ENCODE measurements around the gene PAQR6. TPM values are rescaled to one million over a fixed set of nuclear protein-coding genes. Genes with fewer than 3 reads are reported as not detected.

Gene PAQR6, protein sequence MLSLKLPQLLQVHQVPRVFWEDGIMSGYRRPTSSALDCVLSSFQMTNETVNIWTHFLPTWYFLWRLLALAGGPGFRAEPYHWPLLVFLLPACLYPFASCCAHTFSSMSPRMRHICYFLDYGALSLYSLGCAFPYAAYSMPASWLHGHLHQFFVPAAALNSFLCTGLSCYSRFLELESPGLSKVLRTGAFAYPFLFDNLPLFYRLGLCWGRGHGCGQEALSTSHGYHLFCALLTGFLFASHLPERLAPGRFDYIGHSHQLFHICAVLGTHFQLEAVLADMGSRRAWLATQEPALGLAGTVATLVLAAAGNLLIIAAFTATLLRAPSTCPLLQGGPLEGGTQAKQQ
- 1 to 10 TPM; 5.0 to 6.1 TPM for total RNA-seq

DNA sequence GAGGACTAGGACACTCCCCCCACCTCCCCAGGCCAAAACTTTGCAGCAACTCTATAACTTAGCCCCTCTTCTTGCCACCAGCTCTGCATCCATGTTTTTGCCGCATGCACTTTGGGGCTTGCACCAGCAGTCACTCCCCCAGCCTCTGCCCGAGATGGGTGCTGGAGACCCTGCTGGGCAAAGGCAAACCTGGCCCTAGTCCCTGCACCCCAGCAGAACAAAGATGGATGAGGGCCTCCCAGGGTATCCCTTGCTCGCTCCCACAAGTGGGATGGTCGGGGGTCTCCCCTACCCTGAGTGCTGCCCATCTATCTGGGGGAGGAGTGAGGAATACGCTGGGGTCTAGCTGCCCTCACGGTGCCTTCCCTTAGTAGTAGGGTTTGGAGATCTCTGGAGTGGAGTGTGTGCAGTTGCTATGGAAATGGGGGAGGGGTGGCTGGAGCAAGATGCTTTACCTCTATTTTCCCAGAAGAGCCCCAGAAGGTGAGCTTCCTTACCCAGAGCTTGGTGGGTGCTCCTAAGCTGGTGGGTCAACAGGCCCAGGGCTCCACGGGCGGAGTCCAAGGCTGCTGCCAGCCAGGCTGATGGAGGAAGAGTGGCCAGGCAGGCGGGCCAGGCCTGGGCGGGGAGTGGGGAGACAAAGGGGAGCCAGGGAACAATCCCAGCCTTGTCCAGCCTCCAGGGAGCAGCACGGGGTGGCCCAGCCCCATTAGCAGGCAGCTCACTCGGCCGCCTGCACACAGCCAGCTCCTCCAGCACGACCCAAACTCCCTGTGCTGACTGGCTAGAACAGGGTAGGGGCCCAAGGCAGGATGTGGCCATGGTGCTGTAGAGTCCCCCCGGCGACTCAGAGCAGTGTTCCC is at the start of gene PAQR6:
PAQR6 (minus strand) TSS at position 597 of the 863 bp plus-strand sequence. CDS start 1,325 bp downstream, outside the sequence.
- peak within 1 kb of the TSS; percentile 65 for H3K27ac Mint-ChIP-seq
- peaks cover 2% of the 10 kb centered on the region for H3K36me3 Mint-ChIP-seq
- DNase-seq (no peak), ATAC-seq (no peak)
- H3K4me1 Mint-ChIP-seq: peaks cover 36% of the 10 kb centered on the region
- CTCF ChIA-PET: interaction anchor here (1.3 to 3.6 kb wide), 3 partner anchors 9 to 22 kb away, joined by 3 to 22 read pairs (median 4); no protein-coding TSS in a partner anchor
- H3K9me3 Mint-ChIP-seq (ENCODE audit: low read depth): no peaks in the 10 kb centered on the region
- no peaks in the 10 kb centered on the region for H3K27me3 Mint-ChIP-seq
- no peak within 1 kb of the TSS for H3K4me3 Mint-ChIP-seq

DNA sequence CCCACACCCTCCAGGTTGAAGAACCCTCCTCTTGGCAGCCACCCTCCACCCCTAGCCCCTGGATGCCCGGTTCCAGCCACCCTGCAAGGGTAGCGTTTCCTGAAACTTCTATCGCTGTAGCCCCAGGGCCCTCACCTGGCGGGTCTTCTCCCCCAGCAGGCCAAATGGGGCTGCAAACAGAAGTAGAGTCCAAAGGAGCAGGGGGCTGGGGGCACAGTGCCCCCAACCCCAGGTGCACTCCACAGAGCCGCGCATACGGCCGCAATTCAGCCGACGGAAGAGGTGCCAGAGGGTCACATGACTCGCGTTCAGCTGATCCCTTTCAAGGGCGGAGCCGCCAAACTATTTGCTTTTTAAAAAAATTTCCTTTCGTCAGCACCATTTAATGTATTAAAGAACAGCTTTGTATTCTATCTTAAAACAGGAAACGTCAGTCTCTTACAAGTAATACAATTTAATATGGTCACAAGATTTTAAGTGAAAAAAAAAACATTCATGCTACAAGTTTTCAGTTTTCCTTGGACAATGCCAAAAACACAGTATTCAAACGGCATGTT is 47.6 kb upstream of the PAQR6 start, which contains the start of gene GLMP:
GLMP (minus strand) TSS at position 289 of the 557 bp plus-strand sequence; CDS start at position 255, 34 bp downstream.
- Mint-ChIP-seq H3K27me3 (no peaks in the 10 kb centered on the region), H3K36me3 (peaks cover 3% of the 10 kb centered on the region), H3K4me3 (peak within 1 kb of the TSS; percentile 83), H3K27ac (peak within 1 kb of the TSS; percentile 73), H3K4me1 (peaks cover 18% of the 10 kb centered on the region), H3K9me3 (ENCODE audit: low read depth) (no peaks in the 10 kb centered on the region)
- peak; percentile 91 for ATAC-seq
- DNase-seq: peak; percentile 79
- CTCF ChIA-PET: interaction anchor here (0.8 to 1.6 kb wide), 4 partner anchors 10 to 153 kb away, joined by 3 to 4 read pairs (median 4); partner anchors contain the start of genes CCT3 and TSACC

DNA sequence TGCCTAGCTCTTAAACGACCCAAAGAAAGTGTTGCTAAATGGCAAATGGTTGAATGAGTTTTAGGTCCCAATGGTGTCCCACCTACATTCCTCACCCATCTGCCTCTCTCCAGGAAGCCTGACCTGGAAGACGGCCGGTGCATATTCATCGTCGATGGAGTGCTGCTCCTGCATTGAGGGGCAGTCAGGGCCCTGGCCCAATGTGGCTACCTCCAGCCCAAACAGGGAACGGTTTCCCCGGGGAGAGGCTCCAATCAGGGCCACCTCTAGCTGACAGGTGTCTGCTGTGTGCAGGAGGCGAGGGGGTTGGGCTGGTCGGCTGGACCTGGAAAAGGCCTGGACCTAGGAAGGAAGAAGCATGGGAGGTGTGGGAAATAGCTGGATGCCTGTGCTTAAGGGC is 46.0 kb upstream of the PAQR6 start:
- Mint-ChIP-seq H3K27ac (no peak overlapping the region), H3K9me3 (ENCODE audit: low read depth) (no peaks in the 10 kb centered on the region), H3K27me3 (no peaks in the 10 kb centered on the region), H3K4me3 (no peak overlapping the region), H3K4me1 (peaks cover 18% of the 10 kb centered on the region), H3K36me3 (peaks cover 4% of the 10 kb centered on the region)
- CTCF ChIA-PET: no interaction called here
- ATAC-seq (no peak), DNase-seq (no peak)

DNA sequence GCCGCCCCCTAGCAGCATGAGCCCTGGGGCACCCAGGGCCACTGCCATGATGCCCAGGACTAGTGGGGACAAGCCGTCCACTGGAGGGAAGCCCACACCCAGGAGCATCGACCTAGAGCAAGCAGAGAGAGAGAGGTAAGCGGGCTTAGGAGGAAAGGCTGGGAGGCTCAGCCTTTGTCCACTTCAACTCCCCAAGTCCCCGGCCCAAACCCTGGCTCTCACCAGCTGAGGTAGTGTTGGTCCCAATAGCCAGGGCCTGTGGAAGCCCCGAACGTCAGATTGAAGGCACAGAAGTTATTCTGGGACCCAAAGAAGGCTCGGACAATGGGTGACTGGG is 45.2 kb upstream of the PAQR6 start:
- no peak for ATAC-seq
- Mint-ChIP-seq H3K36me3 (peaks cover 8% of the 10 kb centered on the region), H3K4me3 (no peak overlapping the region), H3K4me1 (peaks cover 18% of the 10 kb centered on the region), H3K9me3 (ENCODE audit: low read depth) (no peaks in the 10 kb centered on the region), H3K27me3 (no peaks in the 10 kb centered on the region), H3K27ac (no peak overlapping the region)
- no peak for DNase-seq
- CTCF ChIA-PET: no interaction called here

DNA sequence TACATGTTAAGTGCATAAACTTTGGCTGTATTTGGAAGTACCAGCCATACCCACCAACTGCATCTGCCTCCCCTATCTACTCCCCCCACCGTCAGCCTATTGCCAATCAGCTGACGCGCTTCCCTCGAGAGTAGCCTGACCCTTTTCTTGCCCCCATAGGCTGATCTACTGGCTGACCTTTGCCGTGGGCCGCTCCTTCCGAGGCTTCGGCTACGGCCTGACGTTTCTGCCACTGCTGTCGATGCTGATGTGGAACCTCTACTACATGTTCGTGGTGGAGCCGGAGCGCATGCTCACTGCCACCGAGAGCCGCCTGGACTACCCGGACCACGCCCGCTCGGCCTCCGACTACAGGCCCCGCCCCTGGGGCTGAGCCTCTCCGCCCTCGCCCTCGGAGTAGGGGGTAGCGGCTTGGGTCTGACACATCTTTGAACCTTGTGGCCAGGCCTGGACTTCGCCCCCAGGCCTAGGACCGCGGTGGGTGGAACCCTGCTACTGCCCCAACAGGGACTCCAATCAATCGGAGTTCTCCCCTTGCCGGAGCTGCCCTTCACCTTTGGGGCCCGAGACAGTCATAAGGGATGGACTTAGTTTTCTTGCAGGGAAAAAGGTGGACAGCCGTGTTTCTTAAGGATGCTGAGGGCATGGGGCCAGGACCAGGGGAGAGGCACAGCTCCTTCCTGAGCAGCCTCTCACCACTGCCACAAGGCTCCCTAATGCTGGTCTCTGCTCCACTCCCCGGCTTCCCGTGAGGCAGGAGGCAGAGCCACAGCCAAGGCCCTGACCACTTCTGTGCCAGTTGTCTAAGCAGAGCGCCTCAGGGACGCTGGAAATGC is 43.6 kb upstream of the PAQR6 start:
- Mint-ChIP-seq H3K27me3 (no peaks in the 10 kb centered on the region), H3K36me3 (peaks cover 8% of the 10 kb centered on the region), H3K4me1 (peaks cover 18% of the 10 kb centered on the region), H3K9me3 (ENCODE audit: low read depth) (no peaks in the 10 kb centered on the region), H3K4me3 (no peak overlapping the region), H3K27ac (no peak overlapping the region)
- no peak for ATAC-seq
- CTCF ChIA-PET: interaction anchor here (0.5 kb wide), 1 partner anchor 803 kb away, joined by 3 read pairs; no protein-coding TSS in a partner anchor
- DNase-seq: no peak

DNA sequence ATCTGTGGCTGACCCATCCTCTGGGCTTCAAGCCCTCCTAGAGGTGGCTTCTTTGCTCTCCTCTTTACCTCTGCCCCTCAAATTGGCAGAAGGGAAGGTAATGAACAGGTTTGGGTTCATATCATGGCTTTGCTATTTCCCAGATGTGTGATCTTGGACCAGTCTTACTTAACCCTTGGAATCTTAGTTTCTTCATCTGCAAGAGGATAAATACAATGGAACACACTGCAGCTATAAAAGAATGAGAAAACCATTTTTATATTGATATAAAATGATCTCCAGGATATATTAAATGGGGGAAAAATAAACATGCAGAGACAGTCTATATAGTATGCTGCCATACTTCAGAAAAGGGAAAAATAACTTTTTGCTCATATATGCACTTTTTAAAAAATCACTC is 42.0 kb upstream of the PAQR6 start:
- Mint-ChIP-seq H3K27ac (no peak overlapping the region), H3K27me3 (no peaks in the 10 kb centered on the region), H3K4me3 (no peak overlapping the region), H3K36me3 (peaks cover 8% of the 10 kb centered on the region), H3K9me3 (ENCODE audit: low read depth) (no peaks in the 10 kb centered on the region), H3K4me1 (peaks cover 7% of the 10 kb centered on the region)
- CTCF ChIA-PET: interaction anchor here (0.6 to 0.7 kb wide), 2 partner anchors 29 to 173 kb away, joined by 3 read pairs; no protein-coding TSS in a partner anchor
- no peak for DNase-seq
- no peak for ATAC-seq

DNA sequence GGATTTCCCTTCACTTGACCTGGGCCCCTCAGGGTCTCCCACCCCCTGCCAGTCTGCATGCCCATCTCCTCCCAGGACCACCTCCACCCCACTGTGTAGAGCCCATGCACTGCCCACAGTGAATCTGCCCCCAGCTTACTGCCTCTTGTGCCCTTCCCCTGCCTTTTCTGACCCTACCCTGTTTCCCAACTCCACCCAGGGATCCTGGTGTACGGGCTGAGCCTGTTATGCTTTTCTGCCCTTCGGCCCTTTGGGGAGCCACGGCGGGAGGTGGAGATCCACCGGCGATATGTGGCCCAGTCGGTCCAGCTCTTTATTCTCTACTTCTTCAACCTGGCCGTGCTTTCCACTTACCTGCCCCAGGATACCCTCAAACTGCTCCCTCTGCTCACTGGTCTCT is 38.2 kb upstream of the PAQR6 start:
- Mint-ChIP-seq H3K4me3 (no peak overlapping the region), H3K27ac (no peak overlapping the region), H3K36me3 (peaks cover 5% of the 10 kb centered on the region), H3K4me1 (peaks cover 26% of the 10 kb centered on the region), H3K9me3 (ENCODE audit: low read depth) (no peaks in the 10 kb centered on the region), H3K27me3 (no peaks in the 10 kb centered on the region)
- no peak for DNase-seq
- CTCF ChIA-PET: interaction anchor here (5.5 kb wide), 1 partner anchor 33 kb away, joined by 19 read pairs; no protein-coding TSS in a partner anchor
- ATAC-seq: no peak

DNA sequence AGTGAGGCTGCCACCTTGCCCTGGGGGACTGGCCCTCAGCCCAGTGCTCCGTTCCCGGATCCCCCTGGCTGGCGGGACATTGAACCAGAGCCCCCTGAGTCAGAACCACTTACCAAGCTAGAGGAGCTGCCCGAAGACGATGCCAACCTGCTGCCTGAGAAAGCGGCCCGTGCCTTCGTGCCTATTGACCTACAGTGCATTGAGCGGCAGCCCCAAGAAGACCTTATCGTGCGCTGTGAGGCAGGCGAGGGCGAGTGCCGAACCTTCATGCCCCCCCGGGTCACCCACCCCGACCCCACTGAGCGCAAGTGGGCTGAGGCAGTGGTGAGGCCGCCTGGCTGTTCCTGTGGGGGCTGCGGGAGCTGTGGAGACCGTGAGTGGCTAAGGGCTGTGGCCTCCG is 37.6 kb upstream of the PAQR6 start:
- CTCF ChIA-PET: interaction anchor here (0.9 to 5.5 kb wide), 3 partner anchors 10 to 34 kb away, joined by 4 to 19 read pairs (median 4); partner anchors contain the start of gene GLMP
- no peak overlapping the region for H3K4me3 Mint-ChIP-seq
- H3K27ac Mint-ChIP-seq: no peak overlapping the region
- H3K4me1 Mint-ChIP-seq: peaks cover 32% of the 10 kb centered on the region
- DNase-seq (no peak), ATAC-seq (no peak)
- no peaks in the 10 kb centered on the region for H3K9me3 Mint-ChIP-seq (ENCODE audit: low read depth)
- H3K36me3 Mint-ChIP-seq: peaks cover 5% of the 10 kb centered on the region
- no peaks in the 10 kb centered on the region for H3K27me3 Mint-ChIP-seq

DNA sequence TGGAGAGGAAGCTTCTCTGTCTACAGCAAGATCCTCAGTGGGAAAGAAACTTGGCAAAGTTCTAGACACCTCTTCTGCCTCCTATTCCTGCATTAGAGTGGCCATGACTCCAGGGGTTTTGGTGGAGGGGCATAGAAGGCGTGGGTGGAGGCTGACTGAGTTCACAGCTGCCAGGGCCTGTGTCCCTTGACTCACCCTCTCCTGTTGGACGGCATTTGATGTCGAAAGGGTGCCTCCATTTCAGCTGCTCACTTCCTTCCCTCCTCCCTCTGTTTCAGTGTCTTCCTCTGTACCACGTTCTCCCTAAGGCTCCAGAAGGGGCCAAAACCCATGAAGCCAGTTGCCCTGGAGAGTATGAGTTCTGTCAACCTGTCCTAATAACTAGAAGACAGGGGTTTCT is 36.9 kb upstream of the PAQR6 start:
- Mint-ChIP-seq H3K4me1 (peaks cover 38% of the 10 kb centered on the region), H3K4me3 (no peak overlapping the region), H3K27ac (no peak overlapping the region), H3K36me3 (peaks cover 7% of the 10 kb centered on the region), H3K9me3 (ENCODE audit: low read depth) (no peaks in the 10 kb centered on the region), H3K27me3 (no peaks in the 10 kb centered on the region)
- ATAC-seq (no peak), DNase-seq (no peak)
- CTCF ChIA-PET: interaction anchor here (0.9 to 5.5 kb wide), 4 partner anchors 10 to 59 kb away, joined by 4 to 24 read pairs (median 12); partner anchors contain the start of gene GLMP

DNA sequence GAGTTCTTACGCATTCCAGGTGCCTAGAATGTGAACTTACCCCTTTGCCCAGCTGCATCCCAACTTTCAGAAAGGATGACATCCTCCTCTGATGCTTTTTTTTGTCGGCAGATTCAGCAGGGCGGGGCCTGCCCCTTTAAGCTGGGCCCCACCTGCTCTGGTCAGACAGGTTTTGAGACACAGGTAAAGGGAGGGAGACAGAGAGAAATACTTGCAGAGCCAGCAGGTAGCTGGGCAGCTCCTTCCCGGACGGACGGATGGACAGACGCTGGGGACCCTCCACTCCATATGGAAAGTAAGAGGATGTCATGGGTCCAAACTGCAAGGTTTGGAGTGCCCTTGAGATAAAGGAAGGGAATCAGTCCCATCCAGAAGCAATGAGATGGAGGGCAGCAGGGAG is 36.3 kb upstream of the PAQR6 start, which contains the start of gene TMEM79:
TMEM79 (plus strand) TSS at position 214 of the 400 bp plus-strand sequence. CDS start 902 bp downstream, outside the sequence.
- ATAC-seq: no peak
- CTCF ChIA-PET: interaction anchor here (0.6 to 5.5 kb wide), 5 partner anchors 9 to 1074 kb away, joined by 3 to 24 read pairs (median 11); no protein-coding TSS in a partner anchor
- peak within 1 kb of the TSS; percentile 91 for H3K27ac Mint-ChIP-seq
- H3K9me3 Mint-ChIP-seq (ENCODE audit: low read depth): no peaks in the 10 kb centered on the region
- H3K27me3 Mint-ChIP-seq: no peaks in the 10 kb centered on the region
- H3K4me1 Mint-ChIP-seq: peaks cover 39% of the 10 kb centered on the region
- H3K36me3 Mint-ChIP-seq: peaks cover 8% of the 10 kb centered on the region
- DNase-seq: no peak
- peak within 1 kb of the TSS; percentile 94 for H3K4me3 Mint-ChIP-seq

DNA sequence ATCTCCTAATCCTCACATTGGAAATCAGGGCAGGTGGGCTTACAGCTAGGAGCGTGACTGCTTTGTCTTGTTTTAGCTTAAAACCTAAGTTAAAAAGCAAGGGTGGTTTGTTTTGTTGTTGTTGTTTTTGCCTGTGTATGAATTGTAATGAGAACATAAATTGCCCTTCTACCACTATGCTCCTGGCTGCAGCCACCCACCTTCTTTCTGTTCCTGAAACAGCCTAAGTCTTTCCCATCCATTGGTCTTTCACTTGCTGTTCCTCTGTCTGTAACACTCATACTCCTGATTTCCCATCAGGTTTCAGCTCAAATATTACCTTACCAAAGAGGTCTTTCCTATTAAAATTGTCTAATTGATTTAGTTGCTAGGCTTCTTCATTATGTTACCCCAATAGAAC is 35.7 kb upstream of the PAQR6 start:
- peak overlapping the region; percentile 94 for H3K4me3 Mint-ChIP-seq
- H3K27me3 Mint-ChIP-seq: no peaks in the 10 kb centered on the region
- ATAC-seq (no peak), DNase-seq (no peak)
- peaks cover 39% of the 10 kb centered on the region for H3K4me1 Mint-ChIP-seq
- no peaks in the 10 kb centered on the region for H3K9me3 Mint-ChIP-seq (ENCODE audit: low read depth)
- CTCF ChIA-PET: interaction anchor here (0.6 to 5.5 kb wide), 15 partner anchors 9 to 360 kb away, joined by 3 to 24 read pairs (median 4); no protein-coding TSS in a partner anchor
- H3K27ac Mint-ChIP-seq: peak overlapping the region; percentile 91
- H3K36me3 Mint-ChIP-seq: peaks cover 7% of the 10 kb centered on the region

Measured in activated CD8-positive, alpha-beta memory T cell treated with anti-CD3 and anti-CD28 coated beads, Interleukin-2, amount 10 ng/mL, durations not matched to agents 7 days and 5 days (primary cell).